ENCODE measurements around the gene ITIH4.

DNA sequence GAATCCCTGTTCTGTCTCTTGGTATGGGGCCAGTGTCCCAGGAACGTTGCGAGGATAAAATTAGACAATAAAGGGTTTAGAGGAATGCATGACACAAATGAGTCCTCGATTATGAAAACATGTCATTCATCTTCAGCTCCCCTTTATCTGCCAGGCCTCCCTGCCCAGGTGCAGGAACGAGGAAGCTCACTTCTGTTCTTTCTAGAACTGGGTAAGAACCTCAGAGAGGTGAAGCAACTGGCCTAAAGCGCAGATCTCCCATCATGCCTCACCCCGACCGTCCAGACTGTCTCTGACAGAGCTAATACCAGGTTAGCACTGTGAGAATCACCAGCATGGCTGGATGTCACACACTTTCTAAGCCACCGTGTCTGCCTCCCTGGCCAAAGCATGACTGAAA, 54.6 kb downstream of the ITIH4 start:
- TF ChIP-seq, protein P1, sequence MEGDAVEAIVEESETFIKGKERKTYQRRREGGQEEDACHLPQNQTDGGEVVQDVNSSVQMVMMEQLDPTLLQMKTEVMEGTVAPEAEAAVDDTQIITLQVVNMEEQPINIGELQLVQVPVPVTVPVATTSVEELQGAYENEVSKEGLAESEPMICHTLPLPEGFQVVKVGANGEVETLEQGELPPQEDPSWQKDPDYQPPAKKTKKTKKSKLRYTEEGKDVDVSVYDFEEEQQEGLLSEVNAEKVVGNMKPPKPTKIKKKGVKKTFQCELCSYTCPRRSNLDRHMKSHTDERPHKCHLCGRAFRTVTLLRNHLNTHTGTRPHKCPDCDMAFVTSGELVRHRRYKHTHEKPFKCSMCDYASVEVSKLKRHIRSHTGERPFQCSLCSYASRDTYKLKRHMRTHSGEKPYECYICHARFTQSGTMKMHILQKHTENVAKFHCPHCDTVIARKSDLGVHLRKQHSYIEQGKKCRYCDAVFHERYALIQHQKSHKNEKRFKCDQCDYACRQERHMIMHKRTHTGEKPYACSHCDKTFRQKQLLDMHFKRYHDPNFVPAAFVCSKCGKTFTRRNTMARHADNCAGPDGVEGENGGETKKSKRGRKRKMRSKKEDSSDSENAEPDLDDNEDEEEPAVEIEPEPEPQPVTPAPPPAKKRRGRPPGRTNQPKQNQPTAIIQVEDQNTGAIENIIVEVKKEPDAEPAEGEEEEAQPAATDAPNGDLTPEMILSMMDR (IDR thresholded peaks at IDR 0.05; ENCODE audit: poor library complexity) = no peak
- no peak for TF ChIP-seq EZH2 (IDR thresholded peaks at IDR 0.05; ENCODE audit: borderline replicate concordance)
